IPS-20b (cell line): ENCODE data around the gene INTS1.

Experiments
- H3K27ac ChIP-seq: one replicate; pipeline ENCODE4 v1.5.1; 2013; ENCODE audit warnings: low read length
- H3K27me3 ChIP-seq: 2 replicates; pipeline ENCODE4 v1.6.1; 2013; ENCODE audit warnings: mild to moderate bottlenecking, low read length, inconsistent platforms; ENCODE audit not compliant: insufficient read depth
- H3K36me3 ChIP-seq: 2 replicates; pipeline ENCODE4 v1.6.1; 2013; ENCODE audit warnings: low read depth, mild to moderate bottlenecking, inconsistent platforms, low read length, moderate library complexity; ENCODE audit not compliant: insufficient read depth
- H3K4me1 ChIP-seq: 2 replicates; pipeline ENCODE4 v1.6.1; 2013; ENCODE audit warnings: mild to moderate bottlenecking, control low read depth, inconsistent platforms, low read length, moderate library complexity; ENCODE audit not compliant: insufficient read depth
- H3K4me3 ChIP-seq: 2 replicates; pipeline ENCODE4 v1.5.1; 2013; ENCODE audit warnings: mild to moderate bottlenecking, low read length, inconsistent platforms
- H3K9ac ChIP-seq: 2 replicates; pipeline ENCODE4 v1.6.1; 2013; ENCODE audit warnings: low read depth, mild to moderate bottlenecking, inconsistent platforms, low read length, moderate library complexity
- H3K9me3 ChIP-seq: 2 replicates; pipeline ENCODE4 v1.6.1; 2013; ENCODE audit warnings: mild to moderate bottlenecking, low read depth, low read length, inconsistent platforms; ENCODE audit not compliant: insufficient read depth

The INTS1 gene

GRCh38 chr7:1459920-1460820 is 44.0 kb downstream of the INTS1 start:
- Histone ChIP-seq H3K27ac (no peak overlapping the region), H3K4me1 (no peaks in the 10 kb centered on the region)

GRCh38 chr7:1459512-1459892 is 44.7 kb downstream of the INTS1 start:
- H3K27ac ChIP-seq: no peak overlapping the region
- H3K9me3 ChIP-seq: no peaks in the 10 kb centered on the region
- no peaks in the 10 kb centered on the region; the same call in 1 of the 2 replicates for H3K27me3 ChIP-seq
- H3K9ac ChIP-seq: no peak overlapping the region
- H3K4me1 ChIP-seq: no peaks in the 10 kb centered on the region
- peak overlapping the region; percentile 82; the same call in 1 of the 2 replicates for H3K4me3 ChIP-seq
- no peaks in the 10 kb centered on the region for H3K36me3 ChIP-seq

More at GRCh38 chr7:1459920-1460820, 44.0 kb downstream of the INTS1 start:
- Histone ChIP-seq H3K36me3 (no peaks in the 10 kb centered on the region), H3K4me3 (peak overlapping the region; percentile 46; the same call in 1 of the 2 replicates), H3K9ac (no peak overlapping the region), H3K9me3 (no peaks in the 10 kb centered on the region), H3K27me3 (no peaks in the 10 kb centered on the region; the same call in 1 of the 2 replicates)

DNA sequence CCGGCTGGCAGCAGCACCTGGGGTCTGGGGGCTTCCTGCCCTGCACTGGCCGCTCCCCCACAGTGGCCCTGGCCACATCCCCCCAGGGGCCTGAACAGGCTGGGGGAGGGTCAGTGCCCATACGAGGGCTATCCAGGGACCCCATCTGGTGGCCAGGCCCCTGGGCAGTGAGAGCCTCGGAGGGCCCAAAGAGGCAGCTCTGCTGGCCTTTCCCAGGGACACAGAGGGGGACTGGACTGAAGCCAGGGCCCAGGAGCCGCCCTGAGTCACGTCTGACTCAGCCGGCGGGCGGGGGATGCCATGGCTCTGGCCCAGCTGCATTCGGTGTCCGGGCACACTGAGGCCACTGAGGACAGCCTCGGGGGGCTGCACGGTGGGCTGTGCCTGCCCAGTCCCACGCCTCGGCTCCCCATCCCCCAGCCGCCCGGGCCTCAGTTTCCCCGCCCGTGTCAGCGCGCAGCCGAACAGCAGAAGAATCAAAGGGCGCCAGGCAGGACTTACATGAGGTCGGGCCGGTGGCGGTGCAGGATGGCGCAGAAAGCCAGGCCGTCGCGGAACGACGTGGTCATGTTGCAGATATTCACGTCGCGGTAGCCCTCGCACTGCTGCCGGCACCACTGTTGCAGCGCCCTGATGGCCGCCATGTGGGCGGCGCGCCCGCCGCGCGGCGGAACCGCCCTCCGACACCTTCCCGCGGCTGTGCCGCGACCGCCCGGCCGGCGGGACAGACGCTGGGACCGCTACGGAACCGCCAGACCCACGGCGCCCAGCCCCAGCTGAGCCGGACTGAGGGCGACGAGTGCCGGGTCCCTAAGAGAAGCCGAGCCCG is 45.3 kb downstream of the INTS1 start, which contains the start of gene MICALL2:
TSS of gene MICALL2 (minus strand) at position 788 of the 829 bp plus-strand sequence. CDS start at position 644, 144 bp downstream.
- Histone ChIP-seq H3K27ac (no peak within 1 kb of the TSS), H3K4me3 (peak within 1 kb of the TSS; percentile 82), H3K9ac (peak within 1 kb of the TSS; percentile 37; the same call in 1 of the 2 replicates), H3K4me1 (no peaks in the 10 kb centered on the region), H3K36me3 (no peaks in the 10 kb centered on the region), H3K9me3 (no peaks in the 10 kb centered on the region), H3K27me3 (no peaks in the 10 kb centered on the region; the same call in 1 of the 2 replicates)

- peak overlapping the region; percentile 82; the same call in 1 of the 2 replicates for H3K4me3 ChIP-seq
- no peaks in the 10 kb centered on the region for H3K4me1 ChIP-seq
- H3K27ac ChIP-seq: no peak overlapping the region
- no peak overlapping the region for H3K9ac ChIP-seq
- no peaks in the 10 kb centered on the region for H3K36me3 ChIP-seq
- H3K9me3 ChIP-seq: no peaks in the 10 kb centered on the region
- no peaks in the 10 kb centered on the region; the same call in 1 of the 2 replicates for H3K27me3 ChIP-seq
Observed at GRCh38 chr7:1457949-1458682, 46.1 kb downstream of the INTS1 start.

DNA sequence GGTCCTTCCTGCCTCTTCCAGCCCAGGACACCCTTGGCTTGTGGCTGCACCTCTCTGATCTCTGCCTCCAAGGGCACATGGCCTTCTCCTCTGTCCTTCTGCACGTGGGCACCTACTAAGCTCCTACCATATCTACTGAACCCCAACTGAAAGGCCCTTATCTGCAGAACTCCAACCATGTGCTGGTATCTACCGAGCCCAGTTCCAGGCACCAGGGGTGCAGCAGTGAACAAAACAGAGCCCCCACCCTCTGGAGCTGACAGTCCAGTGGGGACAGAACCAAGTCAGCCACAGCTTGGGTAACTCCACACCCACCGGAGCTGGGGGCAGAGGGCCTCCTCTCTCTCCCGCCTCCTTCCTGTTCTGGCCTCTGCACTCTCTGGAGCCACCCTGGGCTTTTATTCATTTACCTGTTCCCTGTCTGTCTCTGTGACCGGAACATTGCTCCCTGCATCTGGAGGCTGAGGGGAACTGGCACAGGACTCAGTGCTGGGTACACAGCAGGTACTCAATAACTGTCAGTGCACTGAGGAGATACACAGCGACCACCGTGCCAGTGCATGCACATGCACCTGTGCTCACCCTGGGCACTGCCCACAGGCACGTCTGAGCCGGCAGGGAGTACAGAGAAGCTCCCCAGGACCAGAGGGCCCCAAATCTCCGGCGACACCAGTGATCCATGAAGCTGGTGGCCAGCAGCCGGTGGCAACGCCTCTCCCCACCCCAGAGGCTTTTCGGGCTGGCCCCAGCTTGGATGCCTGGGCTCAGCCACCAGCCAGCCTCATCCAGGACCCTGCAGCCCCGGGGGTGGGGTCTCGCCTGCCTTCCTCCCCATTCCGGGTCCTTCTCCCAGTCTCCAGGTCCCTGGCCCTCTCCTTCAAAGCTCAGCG is 46.9 kb downstream of the INTS1 start:
- Histone ChIP-seq H3K27me3 (no peaks in the 10 kb centered on the region; the same call in 1 of the 2 replicates), H3K4me3 (no peak overlapping the region), H3K4me1 (no peaks in the 10 kb centered on the region), H3K9ac (no peak overlapping the region), H3K9me3 (no peaks in the 10 kb centered on the region), H3K27ac (no peak overlapping the region), H3K36me3 (no peaks in the 10 kb centered on the region)

DNA sequence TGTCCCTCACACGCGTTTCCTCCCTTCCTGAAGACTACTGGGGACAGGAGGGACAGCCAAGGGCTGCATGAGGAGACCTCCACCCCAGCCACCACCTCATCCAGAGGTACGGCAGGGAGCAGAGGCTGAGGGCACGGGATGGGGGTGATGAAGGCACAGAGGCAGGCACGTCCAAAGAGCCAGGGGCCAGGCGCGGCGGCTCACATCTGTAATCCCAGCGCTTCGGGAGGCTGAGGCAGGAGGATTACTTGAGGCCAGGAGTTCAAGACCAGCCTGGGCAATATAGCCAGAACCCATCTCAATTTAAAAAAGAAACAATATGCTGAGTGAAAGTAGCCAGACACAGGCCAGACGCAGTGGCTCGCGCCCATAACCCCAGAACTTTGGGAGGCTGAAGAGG is 48.2 kb downstream of the INTS1 start:
- Histone ChIP-seq H3K27ac (no peak overlapping the region), H3K9ac (no peak overlapping the region), H3K9me3 (no peaks in the 10 kb centered on the region), H3K27me3 (no peaks in the 10 kb centered on the region; the same call in 1 of the 2 replicates), H3K4me3 (no peak overlapping the region), H3K36me3 (no peaks in the 10 kb centered on the region), H3K4me1 (no peaks in the 10 kb centered on the region)

DNA sequence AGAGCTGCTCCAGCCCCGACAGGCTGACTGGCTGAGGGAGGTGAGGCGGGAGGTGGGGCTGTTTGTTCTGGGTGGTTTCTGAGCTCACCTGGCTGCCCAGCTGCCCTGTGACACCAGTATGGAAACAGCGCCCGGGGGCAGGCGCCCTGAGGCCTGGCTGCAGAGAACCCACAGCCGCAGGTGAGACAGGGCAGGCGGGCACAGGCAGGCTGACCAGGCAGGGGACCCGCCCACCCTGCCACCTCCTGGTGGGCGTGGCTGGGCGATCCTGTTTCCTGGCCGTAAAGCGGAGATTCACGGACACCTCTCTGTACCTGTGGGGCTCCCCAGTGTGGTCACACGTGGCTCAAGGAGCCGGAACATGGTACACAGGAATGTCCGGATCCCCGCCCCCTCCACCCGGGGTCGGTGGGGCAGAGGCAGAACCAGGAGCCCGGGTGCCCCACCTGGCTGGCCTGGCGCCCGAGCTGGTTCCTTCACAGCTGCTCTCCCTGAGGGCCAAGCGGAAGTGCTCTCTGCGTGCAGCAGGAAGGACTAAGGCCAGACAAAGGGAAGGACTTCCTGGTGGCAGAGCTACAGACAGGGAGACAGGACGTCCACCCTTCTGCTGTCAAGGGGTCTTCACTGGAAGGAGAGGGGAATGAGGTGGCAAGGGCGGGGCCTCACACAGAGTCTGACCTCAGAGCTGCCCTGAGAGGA is 48.8 kb downstream of the INTS1 start:
- no peak overlapping the region for H3K27ac ChIP-seq
- no peak overlapping the region for H3K9ac ChIP-seq
- no peaks in the 10 kb centered on the region for H3K4me1 ChIP-seq
- no peak overlapping the region for H3K4me3 ChIP-seq
- H3K27me3 ChIP-seq: no peaks in the 10 kb centered on the region; the same call in 1 of the 2 replicates
- H3K36me3 ChIP-seq: no peaks in the 10 kb centered on the region
- no peaks in the 10 kb centered on the region for H3K9me3 ChIP-seq

DNA sequence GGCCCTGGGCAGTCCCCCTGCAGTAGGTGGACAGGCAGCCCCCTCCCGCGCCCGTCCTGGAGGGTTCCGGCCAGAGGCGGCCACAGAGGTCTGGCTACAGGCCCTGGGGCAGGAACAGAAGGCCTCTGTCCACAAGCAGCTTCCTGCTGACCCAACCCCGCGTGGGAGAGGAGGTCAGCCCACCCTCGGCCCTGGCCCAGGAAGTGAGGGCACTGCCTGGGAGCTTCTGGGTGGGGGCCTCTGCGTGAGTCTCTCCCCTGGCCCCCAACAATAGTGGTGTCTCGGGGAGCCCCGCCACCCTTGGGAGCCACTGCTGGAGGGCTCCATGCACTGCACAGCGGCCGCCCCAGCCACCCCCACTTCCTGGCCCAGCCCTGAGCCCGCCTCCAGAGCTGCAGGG is 49.6 kb downstream of the INTS1 start:
- H3K27ac ChIP-seq: no peak overlapping the region
- H3K27me3 ChIP-seq: no peaks in the 10 kb centered on the region; the same call in 1 of the 2 replicates
- no peak overlapping the region for H3K9ac ChIP-seq
- H3K4me3 ChIP-seq: no peak overlapping the region
- H3K36me3 ChIP-seq: no peaks in the 10 kb centered on the region
- no peaks in the 10 kb centered on the region for H3K9me3 ChIP-seq
- H3K4me1 ChIP-seq: no peaks in the 10 kb centered on the region

- Histone ChIP-seq H3K4me3 (no peak overlapping the region), H3K27ac (no peak overlapping the region), H3K36me3 (no peaks in the 10 kb centered on the region), H3K9me3 (no peaks in the 10 kb centered on the region), H3K9ac (no peak overlapping the region), H3K27me3 (no peaks in the 10 kb centered on the region), H3K4me1 (no peaks in the 10 kb centered on the region)
Observed at GRCh38 chr7:1452205-1452604, 52.0 kb downstream of the INTS1 start.

- Histone ChIP-seq H3K9ac (no peak overlapping the region), H3K4me1 (no peaks in the 10 kb centered on the region), H3K36me3 (no peaks in the 10 kb centered on the region), H3K27ac (no peak overlapping the region), H3K4me3 (no peak overlapping the region), H3K27me3 (no peaks in the 10 kb centered on the region), H3K9me3 (no peaks in the 10 kb centered on the region)
Observed at GRCh38 chr7:1450987-1451386, 53.2 kb downstream of the INTS1 start.
